ENCODE results near the gene ADK. TPM values are rescaled to one million over a fixed set of nuclear protein-coding genes. Genes with fewer than 3 reads are reported as not detected.

Gene ADK
- polyA plus RNA-seq, 1 donor (not counting 4 experiments of a cell fraction or from before 2014, with no cell fraction given): 139 TPM

- H3K27ac ChIP-seq (ENCODE audit: control insufficient read depth, insufficient read depth, low read length): no peak overlapping the region
- H3K79me2 ChIP-seq (ENCODE audit: control insufficient read depth, insufficient read depth, low read length): peaks cover 43% of the 10 kb centered on the region
- H4K20me1 ChIP-seq (ENCODE audit: control insufficient read depth, extremely low read depth, insufficient read depth, low read length): no peaks in the 10 kb centered on the region
- TF ChIP-seq CTCF (optimal IDR thresholded peaks at IDR 0.05 in 1 of 3, IDR thresholded peaks at IDR 0.05 in 1 of 3, conservative IDR thresholded peaks at IDR 0.05 in 1 of 3; ENCODE audit: extremely low read depth in 1 of 3, insufficient read depth in 2 of 3, low read length in 3 of 3): no peak
- TF ChIP-seq EZH2 (IDR thresholded peaks at IDR 0.05; ENCODE audit: low read length): no peak
- DNase-seq (ENCODE audit: low read depth, low spot score) (no peak), FAIRE-seq (no peak)
- peaks cover 0 to 4% of the 10 kb centered on the region in 2 experiments for H3K36me3 ChIP-seq (ENCODE audit: control insufficient read depth in 2 of 2, extremely low read depth in 1 of 2, insufficient read depth in 2 of 2, low read length in 2 of 2)
- no peaks in the 10 kb centered on the region for H3K27me3 ChIP-seq (ENCODE audit: control insufficient read depth, extremely low read depth, insufficient read depth, low read length)
- H3K4me2 ChIP-seq (ENCODE audit: control insufficient read depth, extremely low read depth, insufficient read depth, low read depth, low read length): no peak overlapping the region
- no peaks in the 10 kb centered on the region for H3K9me1 ChIP-seq (ENCODE audit: control insufficient read depth, extremely low read depth, insufficient read depth, low read length)
- dilution Hi-C loops (cut with MboI; ENCODE audit: extremely low pct_ligation_motif_present, low sequenced_read_pairs): no loop called here
- no peak overlapping the region for H3K9ac ChIP-seq (ENCODE audit: control insufficient read depth, extremely low read depth, insufficient read depth, low read length)
- no peaks in the 10 kb centered on the region for H3K4me1 ChIP-seq (ENCODE audit: control insufficient read depth, extremely low read depth, insufficient read depth, low read length)
- H3K9me3 ChIP-seq (ENCODE audit: control insufficient read depth, low read depth, low read length): no peaks in the 10 kb centered on the region
- no peak overlapping the region for H2AFZ ChIP-seq (ENCODE audit: control insufficient read depth, low read length)
- no peak overlapping the region for H3K4me3 ChIP-seq (ENCODE audit: control insufficient read depth in 2 of 3, extremely low read depth in 1 of 3, insufficient read depth in 2 of 3, low read depth in 1 of 3, low read length in 3 of 3)
These were observed 171.1 kb downstream of the ADK start for GRCh38 chr10:74322141-74322540.

- peaks cover 0 to under 1% of the 10 kb centered on the region in 2 experiments for H3K36me3 ChIP-seq (ENCODE audit: control insufficient read depth in 2 of 2, extremely low read depth in 1 of 2, insufficient read depth in 2 of 2, low read length in 2 of 2)
- no peak overlapping the region for H3K4me2 ChIP-seq (ENCODE audit: control insufficient read depth, extremely low read depth, insufficient read depth, low read depth, low read length)
- H2AFZ ChIP-seq (ENCODE audit: control insufficient read depth, low read length): no peak overlapping the region
- H3K9me1 ChIP-seq (ENCODE audit: control insufficient read depth, extremely low read depth, insufficient read depth, low read length): no peaks in the 10 kb centered on the region
- H3K79me2 ChIP-seq (ENCODE audit: control insufficient read depth, insufficient read depth, low read length): peaks cover 45% of the 10 kb centered on the region
- no peak overlapping the region for H3K27ac ChIP-seq (ENCODE audit: control insufficient read depth, insufficient read depth, low read length)
- dilution Hi-C loops (cut with MboI; ENCODE audit: extremely low pct_ligation_motif_present, low sequenced_read_pairs): no loop called here
- H3K9ac ChIP-seq (ENCODE audit: control insufficient read depth, extremely low read depth, insufficient read depth, low read length): no peak overlapping the region
- no peaks in the 10 kb centered on the region for H3K4me1 ChIP-seq (ENCODE audit: control insufficient read depth, extremely low read depth, insufficient read depth, low read length)
- DNase-seq (ENCODE audit: low read depth, low spot score) (no peak), FAIRE-seq (no peak)
- TF ChIP-seq EZH2 (IDR thresholded peaks at IDR 0.05; ENCODE audit: low read length) (no peak), CTCF (optimal IDR thresholded peaks at IDR 0.05 in 1 of 3, IDR thresholded peaks at IDR 0.05 in 1 of 3, conservative IDR thresholded peaks at IDR 0.05 in 1 of 3; ENCODE audit: extremely low read depth in 1 of 3, insufficient read depth in 2 of 3, low read length in 3 of 3) (no peak)
- no peaks in the 10 kb centered on the region for H3K27me3 ChIP-seq (ENCODE audit: control insufficient read depth, extremely low read depth, insufficient read depth, low read length)
- H4K20me1 ChIP-seq (ENCODE audit: control insufficient read depth, extremely low read depth, insufficient read depth, low read length): no peaks in the 10 kb centered on the region
- H3K9me3 ChIP-seq (ENCODE audit: control insufficient read depth, low read depth, low read length): no peaks in the 10 kb centered on the region
- H3K4me3 ChIP-seq (ENCODE audit: control insufficient read depth in 2 of 3, extremely low read depth in 1 of 3, insufficient read depth in 2 of 3, low read depth in 1 of 3, low read length in 3 of 3): no peak overlapping the region
These were observed 171.5 kb downstream of the ADK start for GRCh38 chr10:74322565-74322964.
